ENCODE results near the gene COL4A4.

DNA sequence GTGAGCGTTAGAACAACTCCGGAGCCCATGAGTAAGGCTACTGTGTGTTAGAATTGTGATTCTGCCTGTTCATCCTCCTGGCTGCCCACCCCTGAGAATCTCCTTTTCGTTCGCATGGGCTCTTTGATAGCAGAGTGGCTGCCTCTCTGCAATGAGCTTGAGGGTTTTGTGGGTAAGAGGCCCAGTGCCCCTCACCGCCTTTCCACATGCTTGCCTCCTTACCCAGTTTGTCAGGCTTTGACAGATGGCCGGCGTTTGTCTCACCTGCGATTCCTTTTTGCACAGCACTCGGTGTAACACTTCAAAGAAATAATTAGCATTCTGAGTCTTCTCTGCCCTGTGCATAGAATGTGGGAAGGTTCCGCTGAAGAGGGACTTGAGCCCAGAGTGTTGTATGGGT, 190.2 kb downstream of the COL4A4 start:
- TF ChIP-seq, protein P1, sequence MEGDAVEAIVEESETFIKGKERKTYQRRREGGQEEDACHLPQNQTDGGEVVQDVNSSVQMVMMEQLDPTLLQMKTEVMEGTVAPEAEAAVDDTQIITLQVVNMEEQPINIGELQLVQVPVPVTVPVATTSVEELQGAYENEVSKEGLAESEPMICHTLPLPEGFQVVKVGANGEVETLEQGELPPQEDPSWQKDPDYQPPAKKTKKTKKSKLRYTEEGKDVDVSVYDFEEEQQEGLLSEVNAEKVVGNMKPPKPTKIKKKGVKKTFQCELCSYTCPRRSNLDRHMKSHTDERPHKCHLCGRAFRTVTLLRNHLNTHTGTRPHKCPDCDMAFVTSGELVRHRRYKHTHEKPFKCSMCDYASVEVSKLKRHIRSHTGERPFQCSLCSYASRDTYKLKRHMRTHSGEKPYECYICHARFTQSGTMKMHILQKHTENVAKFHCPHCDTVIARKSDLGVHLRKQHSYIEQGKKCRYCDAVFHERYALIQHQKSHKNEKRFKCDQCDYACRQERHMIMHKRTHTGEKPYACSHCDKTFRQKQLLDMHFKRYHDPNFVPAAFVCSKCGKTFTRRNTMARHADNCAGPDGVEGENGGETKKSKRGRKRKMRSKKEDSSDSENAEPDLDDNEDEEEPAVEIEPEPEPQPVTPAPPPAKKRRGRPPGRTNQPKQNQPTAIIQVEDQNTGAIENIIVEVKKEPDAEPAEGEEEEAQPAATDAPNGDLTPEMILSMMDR (conservative IDR thresholded peaks at IDR 0.05; ENCODE audit: low read depth, low read length) = no peak
- TF ChIP-seq EZH2 (IDR thresholded peaks at IDR 0.05; ENCODE audit: low read length, unreplicated experiment) = no peak
- TF ChIP-seq EZH2phosphoT487 (IDR thresholded peaks at IDR 0.05; ENCODE audit: borderline replicate concordance, low read length) = no peak

Measured in PC-3 (cell line).